NCI-H748 (cell line): ENCODE data around the gene WDR33.
A peak's percentile ranks its signal among the peaks of the same experiment; 100 is the strongest.

Source experiments
- DNase-seq: peaks from one replicate; lab custom pipeline; 2025; ENCODE audit not compliant: unreplicated experiment; lab: John Stamatoyannopoulos, UW

Gene WDR33

DNA sequence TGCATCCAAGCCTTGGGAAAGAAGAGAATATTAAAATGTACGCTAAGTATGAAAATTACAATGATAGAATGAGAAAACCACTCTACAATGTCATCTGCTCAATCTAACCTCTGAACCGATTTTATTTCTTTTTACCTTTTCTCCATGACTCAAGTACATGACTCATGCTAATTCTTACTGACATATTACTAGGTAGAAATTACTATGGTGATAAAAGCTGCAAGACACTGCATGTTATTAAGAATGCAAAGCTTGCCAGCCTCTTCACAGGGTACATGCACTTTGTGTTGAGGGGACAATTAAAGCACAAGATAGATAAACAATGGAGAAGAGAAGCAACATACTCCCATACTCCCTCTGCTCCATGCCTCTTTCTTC, 89.0 kb downstream of the WDR33 start:
- DNase-seq, result no peak

DNA sequence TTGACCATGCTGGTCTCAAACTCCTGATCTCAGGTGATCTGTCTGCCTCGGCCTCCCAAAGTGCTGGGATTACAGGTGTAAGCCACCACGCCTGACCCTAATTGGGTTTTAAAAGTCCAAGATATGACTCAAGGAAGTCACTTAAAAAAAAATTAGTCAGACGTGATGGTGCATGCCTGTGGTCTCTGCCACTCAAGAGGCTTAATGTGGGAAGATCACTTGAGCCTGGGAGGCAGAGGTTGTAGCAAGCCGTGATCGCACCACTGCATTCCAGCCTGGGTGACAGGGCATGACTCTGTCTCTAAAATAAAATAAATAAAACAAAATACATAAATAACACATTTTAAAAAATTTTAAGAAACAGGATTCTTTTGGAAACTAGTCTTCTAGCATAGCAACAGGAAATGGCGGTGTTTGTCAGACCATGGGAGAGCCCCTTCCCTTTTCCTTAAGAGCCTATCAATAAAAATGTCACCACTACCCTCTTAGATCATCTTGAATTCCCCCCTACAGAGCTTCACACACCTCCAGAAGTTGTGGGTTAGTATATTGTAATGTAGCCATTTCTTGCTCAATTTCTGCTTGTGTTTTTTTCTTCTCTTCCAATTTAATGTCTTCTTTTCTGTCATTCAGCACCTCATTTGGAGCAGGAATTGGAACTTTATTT, 89.5 kb downstream of the WDR33 start:
- DNase-seq, result no peak

DNA sequence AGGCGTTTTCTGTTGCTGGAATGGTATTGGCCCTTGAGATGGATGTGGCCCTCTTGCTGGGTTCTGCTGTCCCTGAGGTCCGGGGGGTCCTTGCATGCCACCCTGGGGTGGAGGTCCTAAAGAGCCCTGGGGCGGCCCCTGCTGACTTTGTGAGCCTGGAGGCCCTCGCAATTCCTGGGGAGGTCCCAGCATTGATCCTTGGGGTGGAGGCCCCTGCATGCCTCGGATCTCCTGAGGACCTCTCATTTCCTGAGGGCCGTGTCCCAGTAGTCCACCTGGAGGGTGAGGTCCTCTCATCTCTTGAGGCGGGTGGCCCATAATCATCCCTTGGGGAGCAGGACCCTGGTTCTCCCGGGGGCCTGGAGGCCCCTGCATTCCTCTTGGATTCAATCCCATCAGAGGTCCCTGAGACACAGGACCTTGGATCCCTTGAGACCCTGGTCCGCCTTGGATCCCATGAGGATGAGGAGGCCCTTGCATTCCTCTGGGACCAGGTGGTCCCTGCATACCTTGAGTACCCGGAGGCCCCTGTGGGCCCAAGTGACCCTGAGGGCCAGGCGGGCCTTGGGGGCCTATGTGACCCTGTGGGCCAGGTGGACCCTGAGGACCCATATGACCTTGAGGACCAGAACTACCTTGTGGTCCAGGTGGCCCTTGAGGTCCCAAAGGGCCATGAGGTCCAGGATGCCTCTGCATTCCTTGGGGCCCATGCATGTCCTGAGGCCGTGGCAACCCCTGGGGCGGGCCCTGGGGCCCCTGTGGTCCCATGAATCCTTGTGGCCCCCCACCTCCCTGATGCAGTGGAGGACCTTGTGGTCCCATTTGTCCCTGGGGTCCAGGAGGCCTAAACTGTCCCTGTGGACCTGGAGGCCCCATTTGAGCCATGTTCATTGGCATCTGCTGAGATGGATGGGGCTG, 91.4 kb downstream of the WDR33 start:
- DNase-seq, result no peak

DNA sequence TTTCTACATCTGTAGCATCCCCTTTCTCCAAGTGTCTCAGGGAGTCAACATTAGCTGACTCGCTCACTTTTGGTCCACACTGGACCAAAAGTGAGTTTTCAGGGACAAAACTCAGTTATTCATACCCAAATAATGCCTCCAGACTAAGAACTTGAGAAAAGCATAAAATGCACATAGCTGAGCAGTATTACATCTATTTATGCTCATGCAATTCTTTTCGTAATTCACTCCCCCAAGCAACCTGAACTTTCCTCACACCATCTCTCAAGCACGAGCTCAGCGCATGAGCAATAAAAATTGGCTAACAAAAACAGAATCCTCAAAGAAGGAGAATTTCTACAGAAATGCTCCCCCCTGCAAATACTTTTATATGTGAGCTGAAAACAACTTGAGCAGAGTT, 92.7 kb downstream of the WDR33 start:
- no peak for DNase-seq

DNA sequence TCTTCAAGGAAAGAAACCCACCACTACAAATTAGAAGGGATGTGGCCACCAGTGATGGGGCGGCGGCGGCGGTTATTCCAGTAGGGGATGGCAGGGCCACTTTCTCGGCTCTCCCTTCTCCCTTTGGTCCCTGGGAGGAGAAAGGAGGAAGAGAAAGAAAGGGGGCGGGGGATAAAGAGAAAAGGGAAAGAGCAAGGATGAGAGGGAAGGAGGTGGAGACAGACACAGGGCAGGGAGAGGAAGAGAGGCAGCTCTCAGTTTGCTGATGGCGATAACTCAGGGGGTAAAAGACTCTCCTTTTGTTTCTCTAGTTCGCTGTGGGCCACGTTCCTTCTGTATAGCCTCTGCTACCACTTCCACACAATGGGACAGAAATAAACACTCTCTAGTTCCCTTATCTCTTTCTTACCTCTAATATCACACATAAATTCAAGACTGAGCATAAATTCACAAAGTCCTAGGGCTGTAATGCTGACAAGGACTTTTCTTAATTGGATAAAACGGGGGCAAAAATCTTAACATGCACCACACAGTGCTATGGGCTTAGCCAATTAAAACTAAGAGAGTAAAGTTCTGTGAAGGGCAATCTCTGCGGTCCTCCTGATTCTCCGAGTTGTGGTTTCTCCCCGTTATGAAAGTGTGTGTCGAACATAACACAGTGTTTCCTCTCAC, 95.1 kb downstream of the WDR33 start:
- DNase-seq, result no peak

DNA sequence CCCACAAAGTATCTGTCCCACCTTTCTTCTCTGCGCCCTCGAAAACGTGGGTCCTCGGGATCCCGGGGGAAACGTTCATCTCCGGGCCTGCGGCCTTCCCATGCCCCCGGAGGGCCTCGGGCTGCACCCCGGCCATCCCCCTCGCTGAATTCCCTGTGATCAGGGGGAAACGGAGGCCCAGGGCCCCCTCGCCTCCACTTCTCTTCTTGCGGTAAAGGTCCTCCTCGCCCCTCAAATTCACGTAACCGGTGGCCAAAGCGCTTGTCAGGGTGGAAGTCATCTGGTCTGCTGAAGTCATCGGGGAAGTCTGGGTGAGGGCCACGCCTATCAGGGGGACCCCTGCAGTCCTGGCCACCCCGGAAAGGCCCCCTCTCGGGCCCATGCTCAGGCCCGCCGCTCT, 97.4 kb downstream of the WDR33 start:
- DNase-seq, result no peak

DNA sequence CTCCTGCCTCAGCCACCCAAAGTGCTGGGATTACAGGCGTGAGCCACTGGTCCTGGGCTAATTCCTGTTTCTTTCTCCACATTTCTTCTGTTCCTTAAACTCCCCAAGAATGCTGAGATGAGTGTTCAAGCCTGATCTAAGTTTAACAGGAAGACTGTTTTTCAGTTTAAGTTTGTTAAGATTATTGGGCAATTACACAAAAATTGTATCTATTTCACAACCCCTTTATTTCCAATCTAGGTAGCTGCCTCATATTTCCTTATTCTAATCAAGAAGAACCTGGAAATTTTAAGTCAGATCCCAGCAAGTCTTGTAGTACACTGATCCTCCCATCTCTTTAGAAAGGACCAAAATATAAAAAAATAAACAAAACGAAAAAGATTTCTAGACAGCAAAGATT, 98.0 kb downstream of the WDR33 start:
- DNase-seq, result no peak

DNA sequence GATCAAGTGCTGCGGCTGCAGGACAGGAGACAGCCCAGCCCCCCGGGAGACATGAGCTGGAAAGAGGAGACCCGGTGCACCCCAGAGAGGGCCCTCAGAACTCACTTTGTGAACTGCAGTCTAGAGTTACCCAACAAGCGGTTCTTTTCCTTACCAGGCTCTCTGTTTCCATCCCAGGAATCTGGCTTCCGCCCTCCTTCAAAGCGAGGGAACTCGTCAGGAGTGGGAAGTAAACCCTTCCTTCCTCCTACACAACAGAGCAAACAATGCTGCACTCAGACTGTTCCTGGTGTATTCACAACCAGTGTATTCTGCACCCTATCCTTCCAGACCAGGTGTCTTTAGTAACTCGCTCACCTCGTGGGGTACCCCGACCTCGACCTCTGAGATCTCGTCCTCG, 101.6 kb downstream of the WDR33 start:
- no peak for DNase-seq

DNA sequence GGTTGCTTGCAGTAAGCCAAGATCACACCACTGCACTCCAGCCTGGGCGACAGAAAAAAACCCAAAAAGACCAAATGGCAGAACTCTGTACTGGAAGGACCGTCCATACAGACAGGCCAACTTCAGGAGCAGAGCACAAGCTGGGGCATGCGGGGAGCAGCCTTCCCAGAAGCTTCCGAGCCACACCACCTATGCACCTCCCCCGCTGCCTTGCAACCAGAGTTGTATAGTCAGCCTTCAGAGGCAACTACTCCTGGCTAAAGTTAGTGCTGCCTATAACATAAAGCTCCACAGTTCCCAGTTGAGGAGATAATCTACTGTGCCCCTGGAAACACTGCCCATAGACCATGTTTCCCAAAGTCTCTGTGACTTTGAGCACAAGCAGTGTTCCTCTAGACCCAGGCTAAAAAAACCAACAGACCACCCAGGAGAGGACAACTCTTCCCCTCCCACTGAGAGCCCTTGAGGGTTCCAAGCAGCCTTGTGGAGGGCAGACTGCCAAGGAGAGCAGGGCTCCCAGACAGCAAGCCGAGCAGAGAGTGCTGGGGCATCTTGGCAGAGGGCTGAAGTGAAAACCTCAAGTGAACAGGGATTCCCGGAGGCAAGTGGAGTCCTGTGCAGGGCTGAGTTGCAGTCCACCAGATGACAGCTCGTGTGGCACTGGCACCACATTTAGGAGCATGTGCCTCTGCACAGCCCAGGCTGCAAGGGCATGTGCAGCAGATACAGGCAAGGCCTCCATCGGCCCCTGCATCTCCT, 102.9 kb downstream of the WDR33 start:
- no peak for DNase-seq

DNA sequence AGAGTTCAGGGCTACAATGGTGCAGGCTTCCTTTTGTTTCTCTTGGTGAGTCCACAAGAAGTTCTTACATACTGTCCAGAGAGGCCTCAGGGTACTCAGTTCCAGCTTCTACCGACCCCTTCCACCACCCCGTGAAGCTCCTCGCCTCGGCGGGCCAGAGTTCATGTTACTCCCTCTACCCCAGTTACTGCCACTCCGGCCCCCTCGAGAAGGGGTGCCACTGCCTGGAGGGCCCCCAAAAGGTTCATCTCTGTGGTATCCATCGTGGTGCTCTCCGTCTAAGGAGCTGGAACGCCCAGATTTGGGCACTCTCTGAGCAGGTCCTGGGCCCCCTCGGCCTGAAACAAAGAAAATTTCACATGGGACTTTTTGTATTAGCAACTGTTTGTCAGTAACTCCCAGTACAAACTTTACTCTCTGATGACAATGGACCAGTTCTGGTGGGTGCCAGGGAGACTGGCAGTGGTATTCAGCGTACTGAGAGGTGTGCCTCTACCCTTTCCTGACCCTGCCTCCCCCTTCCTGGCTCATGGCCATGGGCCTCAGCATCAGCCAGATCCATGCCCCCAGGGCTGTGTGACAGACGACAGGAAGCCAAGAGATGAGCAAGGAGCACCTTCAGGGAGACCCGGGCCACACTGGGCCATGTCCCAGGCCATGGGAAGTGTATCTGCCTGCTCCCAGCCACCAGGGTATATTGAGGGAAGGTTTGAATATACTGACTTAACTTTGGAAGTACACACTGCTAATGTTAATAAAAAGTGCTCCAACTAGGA, 104.6 kb downstream of the WDR33 start:
- DNase-seq, result no peak

DNA sequence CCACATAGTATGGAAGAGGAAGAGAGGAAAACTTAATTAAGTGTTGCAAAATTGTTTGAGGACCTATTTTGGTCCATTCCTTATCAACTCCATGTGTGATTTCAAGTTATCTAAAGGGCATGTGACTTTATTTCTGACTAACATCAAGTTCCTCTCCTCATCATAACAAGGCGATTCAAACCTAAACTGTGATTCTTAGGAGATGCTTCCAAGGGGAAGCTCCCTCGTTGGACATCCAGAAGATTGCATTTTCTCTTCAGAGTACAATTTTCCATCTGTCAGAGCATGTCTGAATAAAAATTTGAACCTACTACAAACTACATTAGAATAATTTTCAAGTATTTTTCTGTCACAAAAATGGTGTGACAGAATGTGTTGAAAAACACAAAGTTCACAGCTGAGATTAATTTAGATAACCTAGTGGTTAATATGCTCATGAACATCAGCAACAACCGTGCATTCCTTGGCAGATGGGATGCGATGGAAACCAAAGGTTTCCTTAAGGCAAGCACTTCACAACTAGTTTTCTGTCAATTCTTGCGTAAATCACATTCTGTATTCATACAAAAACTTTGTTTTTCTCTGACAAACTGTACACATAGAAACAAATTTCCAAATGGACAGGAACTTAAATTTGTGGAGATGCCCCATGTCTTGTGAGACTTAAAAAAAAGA, 105.4 kb downstream of the WDR33 start:
- no peak for DNase-seq

DNA sequence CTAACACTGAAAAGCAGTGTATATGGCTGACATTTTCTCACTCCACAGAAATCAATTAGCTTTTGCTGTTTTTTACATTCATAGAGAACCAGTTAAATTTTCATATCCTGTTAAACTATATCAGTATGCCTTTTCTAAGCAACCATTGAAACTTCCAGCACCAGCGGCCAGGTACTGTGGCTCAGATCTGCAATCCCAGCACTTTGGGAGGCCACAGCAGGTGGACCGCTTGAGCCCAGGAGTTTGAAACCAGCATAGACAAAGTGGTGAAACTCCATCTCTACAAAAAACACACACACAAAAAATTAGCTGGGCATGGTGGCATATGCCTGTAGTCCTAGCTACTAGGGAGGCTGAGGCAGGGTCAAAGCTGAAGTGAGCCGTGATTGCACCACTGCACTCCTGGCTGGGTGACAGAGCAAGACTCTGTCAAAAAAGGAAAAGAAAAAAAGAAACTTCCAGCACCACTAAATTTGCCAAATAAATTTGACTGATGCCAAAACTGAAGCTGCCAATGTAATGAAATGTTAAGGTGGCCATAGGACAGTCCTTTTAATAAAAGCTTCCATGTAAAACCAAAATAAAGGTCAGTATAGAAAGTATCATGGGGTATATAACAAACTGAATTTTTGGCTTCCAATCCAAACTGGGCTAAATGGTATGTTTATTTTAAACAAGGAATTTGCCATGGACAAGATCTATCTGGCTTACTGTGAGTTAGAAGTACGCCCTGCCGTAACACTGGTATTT, 106.2 kb downstream of the WDR33 start:
- DNase-seq, result no peak

DNA sequence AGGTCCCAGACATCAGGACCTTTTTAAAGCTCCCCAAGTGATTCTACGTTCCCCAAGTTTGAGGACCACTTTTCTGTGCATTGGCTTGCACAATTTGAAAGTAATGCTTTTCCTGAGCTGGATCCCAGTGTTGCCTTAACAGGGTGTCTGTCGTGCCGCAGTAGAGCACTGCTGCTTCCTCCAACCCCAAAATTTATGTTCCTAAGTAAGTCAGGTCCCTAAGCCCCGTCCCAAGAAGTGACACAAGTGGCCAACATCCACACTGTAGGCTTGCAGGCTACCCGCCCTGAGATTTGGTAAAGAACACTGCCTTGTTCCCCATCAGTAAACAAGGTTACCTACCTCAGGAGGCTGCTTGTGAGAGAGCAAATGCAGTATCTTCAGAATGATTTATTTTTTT, 107.7 kb downstream of the WDR33 start:
- no peak for DNase-seq

DNA sequence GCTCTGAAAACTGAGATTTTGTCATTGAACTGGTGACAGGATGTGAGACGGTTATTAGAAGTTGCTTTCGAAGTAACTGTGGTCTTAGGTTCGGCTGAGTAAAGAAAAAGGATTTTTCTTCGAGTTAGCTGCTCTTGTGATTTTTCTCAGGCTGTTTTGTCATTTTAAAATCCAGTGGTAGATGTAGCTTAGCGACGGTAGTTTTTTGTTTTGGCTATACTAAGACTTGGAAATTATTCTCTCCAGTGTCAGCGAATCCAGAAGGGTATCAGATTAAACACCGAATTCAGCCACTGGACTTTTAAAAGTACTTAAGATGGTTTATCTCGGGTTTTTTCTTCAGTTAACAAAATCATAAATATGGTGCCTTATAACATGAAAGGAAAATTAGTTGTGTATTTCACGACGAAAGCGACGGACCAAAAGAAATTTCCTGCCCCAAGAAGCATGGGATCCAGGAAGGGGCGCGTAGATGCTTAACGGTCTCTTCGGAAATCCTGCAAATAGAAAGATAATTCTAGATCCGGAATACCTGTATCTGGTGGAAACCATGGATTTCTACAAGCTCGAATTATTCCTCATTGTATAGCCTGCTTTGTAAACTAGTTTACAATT, 108.5 kb downstream of the WDR33 start:
- no peak for DNase-seq

DNA sequence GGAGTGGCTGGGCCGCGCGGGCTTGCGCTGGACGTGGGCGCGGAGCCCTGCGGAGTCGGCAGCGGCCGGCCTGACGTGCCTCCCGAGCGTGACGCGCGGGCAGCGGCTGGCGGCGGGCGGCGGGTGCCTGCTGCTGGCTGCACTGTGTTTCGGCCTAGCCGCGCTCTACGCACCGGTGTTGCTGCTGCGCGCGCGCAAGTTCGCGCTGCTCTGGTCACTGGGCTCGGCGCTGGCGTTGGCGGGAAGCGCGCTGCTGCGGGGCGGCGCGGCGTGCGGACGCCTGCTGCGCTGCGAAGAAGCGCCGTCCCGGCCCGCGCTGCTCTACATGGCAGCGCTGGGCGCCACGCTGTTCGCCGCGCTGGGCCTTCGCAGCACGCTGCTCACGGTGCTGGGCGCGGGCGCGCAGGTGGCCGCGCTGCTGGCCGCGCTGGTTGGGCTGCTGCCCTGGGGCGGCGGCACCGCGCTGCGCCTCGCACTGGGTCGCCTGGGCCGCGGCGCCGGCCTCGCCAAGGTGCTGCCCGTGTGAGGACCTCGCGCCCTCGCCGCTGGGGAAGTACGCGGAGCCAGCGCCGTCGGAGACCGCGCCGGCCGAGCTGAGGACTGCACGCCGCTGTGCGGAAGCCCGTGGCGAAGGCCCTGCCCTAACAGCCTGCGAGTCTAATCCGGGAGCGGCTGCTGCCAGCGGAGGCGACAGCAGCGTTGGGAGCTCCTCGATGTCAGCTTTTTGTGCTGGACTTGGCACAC, 109.1 kb downstream of the WDR33 start:
- peak; percentile 82 for DNase-seq

DNA sequence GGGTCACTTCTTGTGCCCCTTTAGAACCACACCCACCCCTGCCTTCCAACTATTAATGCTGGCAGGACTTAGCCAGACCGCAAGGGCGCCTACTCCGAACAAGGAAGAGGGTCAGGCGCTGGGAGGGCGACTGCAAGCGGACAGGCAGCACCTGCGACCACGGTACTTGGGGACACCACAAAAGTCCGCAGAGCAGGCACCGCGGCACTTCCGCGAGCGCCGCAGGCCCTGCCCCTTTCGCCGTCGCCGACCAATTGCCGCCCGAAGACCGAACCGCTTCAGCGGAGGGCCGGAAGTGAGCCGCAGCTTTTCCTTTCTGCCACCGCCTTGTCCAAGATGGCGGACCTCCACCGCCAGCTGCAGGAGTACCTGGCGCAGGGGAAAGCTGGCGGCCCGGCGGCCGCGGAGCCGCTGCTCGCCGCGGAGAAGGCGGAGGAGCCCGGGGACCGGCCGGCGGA, 109.7 kb downstream of the WDR33 start, which contains the start of gene SFT2D3:
Gene SFT2D3, plus strand, starts transcription at position 305 of the 458 bp plus-strand sequence. Its CDS starts 32 bp downstream, at position 337.
- peak; percentile 93 for DNase-seq

DNA sequence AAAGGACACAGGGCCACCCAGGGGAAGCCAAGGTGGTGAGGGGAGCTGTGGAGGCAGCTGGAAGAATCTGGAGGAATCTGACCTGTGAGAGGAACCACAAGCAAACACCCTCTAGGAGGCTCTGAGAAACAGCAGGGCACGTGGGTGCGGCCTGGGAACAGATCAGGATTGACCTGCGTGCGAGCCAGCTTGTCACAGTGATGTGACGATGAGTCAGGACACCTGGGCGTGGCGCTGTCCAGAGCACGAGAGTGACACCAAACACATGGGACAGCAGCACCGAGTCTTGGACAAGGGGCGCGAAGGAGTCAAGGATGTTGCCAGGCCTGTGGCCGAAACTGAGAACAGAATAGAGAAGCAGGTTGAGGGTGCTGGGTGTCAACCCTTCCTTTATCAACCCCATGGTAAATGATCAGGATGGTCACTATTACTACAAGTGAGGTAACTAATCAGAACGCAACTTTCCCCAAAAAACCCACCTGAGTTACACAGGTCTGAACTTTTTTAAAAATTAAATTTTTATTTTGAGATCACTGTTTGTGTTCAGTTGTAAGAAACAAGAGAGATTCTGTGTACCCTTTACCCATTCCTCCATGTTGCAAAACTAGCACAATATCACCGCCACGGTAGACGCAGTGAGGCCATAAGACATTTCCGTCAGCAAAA, 110.3 kb downstream of the WDR33 start:
- DNase-seq, result peak; percentile 12
